ENCODE measurements around the gene HMCES.

Gene HMCES

DNA sequence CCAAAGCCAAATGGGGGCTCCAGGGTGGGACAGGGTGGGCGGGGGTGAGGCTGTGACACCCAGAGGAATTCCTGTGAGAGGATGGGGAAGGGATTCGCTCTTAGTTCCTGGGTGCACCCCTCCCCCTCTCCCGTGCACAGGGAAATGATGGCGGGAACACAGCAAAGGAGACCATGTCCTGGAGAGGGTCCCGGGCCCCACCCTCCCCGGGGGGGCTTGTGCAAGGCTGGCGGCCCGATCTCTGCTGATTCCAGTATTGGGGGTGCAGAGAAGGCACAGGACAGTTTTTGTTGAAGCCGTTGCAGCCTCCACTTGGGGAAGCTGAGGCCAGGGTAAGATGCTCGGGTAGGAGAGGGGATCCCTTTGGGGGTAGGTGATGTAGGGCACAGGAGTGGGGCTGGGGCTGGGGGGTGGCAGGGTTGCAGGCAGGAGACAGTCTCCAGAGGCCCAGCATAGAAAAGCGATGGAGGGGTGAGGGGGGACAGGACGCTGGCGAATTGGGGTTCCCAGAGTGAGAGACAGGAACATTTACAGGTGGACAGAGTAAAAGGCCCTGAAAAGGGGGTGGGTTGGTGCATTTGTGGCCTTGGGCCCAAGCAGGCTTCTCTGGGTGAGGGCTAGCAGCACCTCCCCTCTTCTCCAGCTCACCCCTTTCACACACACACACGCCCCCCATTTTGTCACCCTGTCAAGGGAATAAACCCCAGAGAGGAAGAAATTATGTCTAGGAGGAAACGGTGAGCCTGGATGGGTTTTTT, 38.5 kb downstream of the HMCES start:
- TF ChIP-seq TCF12 (IDR thresholded peaks at IDR 0.05; ENCODE audit: low read depth) (no peak), CREB1 (IDR thresholded peaks at IDR 0.05; ENCODE audit: low read depth) (no peak)

DNA sequence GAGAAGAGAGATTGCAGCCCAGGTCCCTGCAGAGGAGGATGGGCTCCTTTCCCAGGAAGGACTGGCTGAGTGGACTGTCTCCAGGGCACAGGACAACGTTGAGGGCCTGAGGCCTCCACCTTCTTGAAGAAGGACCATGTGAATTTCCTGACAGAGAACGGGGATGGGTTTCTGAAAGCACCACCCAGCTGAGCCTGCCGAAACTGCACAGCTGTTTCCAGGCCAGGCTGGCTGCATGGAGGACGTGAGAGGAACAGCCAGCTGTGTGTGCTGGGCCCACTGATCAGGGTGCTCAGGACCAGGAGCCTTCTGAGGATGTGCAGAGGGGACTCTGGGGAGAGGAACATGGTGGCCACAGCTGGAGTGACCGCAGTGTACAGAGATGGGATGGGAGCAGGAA, 39.2 kb downstream of the HMCES start:
- no peak for TF ChIP-seq USF1 (IDR thresholded peaks at IDR 0.05)

DNA sequence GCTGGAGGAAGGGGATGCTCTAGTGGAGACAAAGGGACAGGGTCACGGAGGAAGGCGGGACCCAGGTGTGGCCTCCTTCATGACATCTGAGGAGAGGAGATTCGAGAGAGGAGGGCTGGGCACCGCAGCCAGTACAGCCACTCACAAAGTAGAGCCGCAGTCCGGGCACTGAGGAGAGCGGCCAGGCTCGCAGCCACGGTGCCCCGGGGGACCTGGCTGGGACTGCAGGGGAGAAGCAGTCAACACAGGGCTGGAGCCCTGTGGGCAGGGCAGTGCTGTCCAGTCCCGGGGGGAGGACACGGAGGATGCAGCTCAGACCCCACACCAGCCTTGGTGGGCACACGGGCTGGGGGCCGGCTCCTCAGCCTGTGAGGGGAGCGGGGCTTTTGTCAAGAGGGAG, 40.3 kb downstream of the HMCES start:
- TF ChIP-seq USF1 (IDR thresholded peaks at IDR 0.05), result no peak
- no peak for TF ChIP-seq RAD21 (IDR thresholded peaks at IDR 0.05; ENCODE audit: low read depth)
- TF ChIP-seq TAF1 (IDR thresholded peaks at IDR 0.05; ENCODE audit: low read depth), result no peak
- no peak for TF ChIP-seq TCF12 (IDR thresholded peaks at IDR 0.05; ENCODE audit: low read depth)
- no peak for TF ChIP-seq ZBTB7A (IDR thresholded peaks at IDR 0.05; ENCODE audit: low read depth)
- no peak for TF ChIP-seq TEAD4 (IDR thresholded peaks at IDR 0.05)
- TF ChIP-seq, protein P1, sequence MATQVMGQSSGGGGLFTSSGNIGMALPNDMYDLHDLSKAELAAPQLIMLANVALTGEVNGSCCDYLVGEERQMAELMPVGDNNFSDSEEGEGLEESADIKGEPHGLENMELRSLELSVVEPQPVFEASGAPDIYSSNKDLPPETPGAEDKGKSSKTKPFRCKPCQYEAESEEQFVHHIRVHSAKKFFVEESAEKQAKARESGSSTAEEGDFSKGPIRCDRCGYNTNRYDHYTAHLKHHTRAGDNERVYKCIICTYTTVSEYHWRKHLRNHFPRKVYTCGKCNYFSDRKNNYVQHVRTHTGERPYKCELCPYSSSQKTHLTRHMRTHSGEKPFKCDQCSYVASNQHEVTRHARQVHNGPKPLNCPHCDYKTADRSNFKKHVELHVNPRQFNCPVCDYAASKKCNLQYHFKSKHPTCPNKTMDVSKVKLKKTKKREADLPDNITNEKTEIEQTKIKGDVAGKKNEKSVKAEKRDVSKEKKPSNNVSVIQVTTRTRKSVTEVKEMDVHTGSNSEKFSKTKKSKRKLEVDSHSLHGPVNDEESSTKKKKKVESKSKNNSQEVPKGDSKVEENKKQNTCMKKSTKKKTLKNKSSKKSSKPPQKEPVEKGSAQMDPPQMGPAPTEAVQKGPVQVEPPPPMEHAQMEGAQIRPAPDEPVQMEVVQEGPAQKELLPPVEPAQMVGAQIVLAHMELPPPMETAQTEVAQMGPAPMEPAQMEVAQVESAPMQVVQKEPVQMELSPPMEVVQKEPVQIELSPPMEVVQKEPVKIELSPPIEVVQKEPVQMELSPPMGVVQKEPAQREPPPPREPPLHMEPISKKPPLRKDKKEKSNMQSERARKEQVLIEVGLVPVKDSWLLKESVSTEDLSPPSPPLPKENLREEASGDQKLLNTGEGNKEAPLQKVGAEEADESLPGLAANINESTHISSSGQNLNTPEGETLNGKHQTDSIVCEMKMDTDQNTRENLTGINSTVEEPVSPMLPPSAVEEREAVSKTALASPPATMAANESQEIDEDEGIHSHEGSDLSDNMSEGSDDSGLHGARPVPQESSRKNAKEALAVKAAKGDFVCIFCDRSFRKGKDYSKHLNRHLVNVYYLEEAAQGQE (IDR thresholded peaks at IDR 0.05; ENCODE audit: low read depth), result no peak

- TF ChIP-seq NFIC (IDR thresholded peaks at IDR 0.05) (no peak), EGR1 (IDR thresholded peaks at IDR 0.05) (no peak), EP300 (IDR thresholded peaks at IDR 0.05; ENCODE audit: borderline replicate concordance) (no peak), TEAD4 (IDR thresholded peaks at IDR 0.05) (no peak), USF1 (IDR thresholded peaks at IDR 0.05) (no peak), MAX (IDR thresholded peaks at IDR 0.05) (no peak), FOXM1 (IDR thresholded peaks at IDR 0.05; ENCODE audit: borderline replicate concordance, low read depth) (no peak), YY1 (IDR thresholded peaks at IDR 0.05; ENCODE audit: low read depth) (no peak), CEBPB (IDR thresholded peaks at IDR 0.05) (no peak), TCF12 (IDR thresholded peaks at IDR 0.05; ENCODE audit: low read depth) (no peak), ZBTB7A (IDR thresholded peaks at IDR 0.05; ENCODE audit: low read depth) (no peak), CREB1 (IDR thresholded peaks at IDR 0.05; ENCODE audit: low read depth) (no peak), TAF1 (IDR thresholded peaks at IDR 0.05; ENCODE audit: low read depth) (no peak), RAD21 (IDR thresholded peaks at IDR 0.05; ENCODE audit: low read depth) (no peak)
- TF ChIP-seq, protein P1 (IDR thresholded peaks at IDR 0.05; ENCODE audit: low read depth), result no peak
Measured at GRCh38 chr3:129320261-129320660, 41.6 kb downstream of the HMCES start.

- no peak for TF ChIP-seq MAX (IDR thresholded peaks at IDR 0.05)
- TF ChIP-seq YY1 (IDR thresholded peaks at IDR 0.05; ENCODE audit: low read depth), result no peak
- TF ChIP-seq CREB1 (IDR thresholded peaks at IDR 0.05; ENCODE audit: low read depth), result no peak
- TF ChIP-seq RAD21 (IDR thresholded peaks at IDR 0.05; ENCODE audit: low read depth), result no peak
- no peak for TF ChIP-seq NFIC (IDR thresholded peaks at IDR 0.05)
- no peak for TF ChIP-seq CEBPB (IDR thresholded peaks at IDR 0.05)
- TF ChIP-seq, protein P1 (IDR thresholded peaks at IDR 0.05; ENCODE audit: low read depth), result no peak
- TF ChIP-seq ZBTB7A (IDR thresholded peaks at IDR 0.05; ENCODE audit: low read depth), result no peak
- no peak for TF ChIP-seq EGR1 (IDR thresholded peaks at IDR 0.05)
- no peak for TF ChIP-seq USF1 (IDR thresholded peaks at IDR 0.05)
- TF ChIP-seq EP300 (IDR thresholded peaks at IDR 0.05; ENCODE audit: borderline replicate concordance), result no peak
- TF ChIP-seq TAF1 (IDR thresholded peaks at IDR 0.05; ENCODE audit: low read depth), result no peak
- no peak for TF ChIP-seq TCF12 (IDR thresholded peaks at IDR 0.05; ENCODE audit: low read depth)
- no peak for TF ChIP-seq TEAD4 (IDR thresholded peaks at IDR 0.05)
- no peak for TF ChIP-seq FOXM1 (IDR thresholded peaks at IDR 0.05; ENCODE audit: borderline replicate concordance, low read depth)
Measured at GRCh38 chr3:129320825-129321487, 42.3 kb downstream of the HMCES start.

Measured in Ishikawa (cell line).